NOMO-1 treated with DMSO at 0.1 percent for 48 hours (cell line): ENCODE data around the gene WDR37.

Experiments
- DNase-seq: peaks from one replicate; lab custom pipeline; 2025; ENCODE audit not compliant: unreplicated experiment; lab: John Stamatoyannopoulos, UW

Gene WDR37

GRCh38 chr10:1166101-1166827 is 110.1 kb downstream of the WDR37 start:
- no peak for DNase-seq

DNA sequence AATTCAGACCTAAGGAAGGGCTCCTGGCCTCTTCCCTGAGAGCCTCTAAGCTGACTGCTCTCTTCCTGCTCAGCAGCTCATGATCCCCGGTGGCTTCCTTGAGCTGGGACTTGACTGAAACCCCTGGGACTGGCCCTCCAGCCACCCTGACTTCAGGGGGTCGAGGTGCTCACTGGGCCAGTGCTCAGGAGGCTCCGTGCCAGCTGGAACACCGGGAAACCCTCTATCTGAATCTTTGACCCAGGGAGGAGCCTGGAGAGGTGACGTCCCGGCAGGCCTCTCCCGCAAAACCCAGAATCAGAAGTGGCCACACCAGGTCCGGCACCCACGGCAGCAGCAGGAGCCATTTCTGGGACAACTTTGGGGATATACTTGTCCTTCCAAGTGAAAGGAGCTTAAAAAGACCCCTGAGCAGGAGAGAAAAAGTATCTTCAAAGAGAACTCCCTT is 110.7 kb downstream of the WDR37 start:
- no peak for DNase-seq

- no peak for DNase-seq
These were observed 112.6 kb downstream of the WDR37 start for GRCh38 chr10:1168763-1169162.

DNA sequence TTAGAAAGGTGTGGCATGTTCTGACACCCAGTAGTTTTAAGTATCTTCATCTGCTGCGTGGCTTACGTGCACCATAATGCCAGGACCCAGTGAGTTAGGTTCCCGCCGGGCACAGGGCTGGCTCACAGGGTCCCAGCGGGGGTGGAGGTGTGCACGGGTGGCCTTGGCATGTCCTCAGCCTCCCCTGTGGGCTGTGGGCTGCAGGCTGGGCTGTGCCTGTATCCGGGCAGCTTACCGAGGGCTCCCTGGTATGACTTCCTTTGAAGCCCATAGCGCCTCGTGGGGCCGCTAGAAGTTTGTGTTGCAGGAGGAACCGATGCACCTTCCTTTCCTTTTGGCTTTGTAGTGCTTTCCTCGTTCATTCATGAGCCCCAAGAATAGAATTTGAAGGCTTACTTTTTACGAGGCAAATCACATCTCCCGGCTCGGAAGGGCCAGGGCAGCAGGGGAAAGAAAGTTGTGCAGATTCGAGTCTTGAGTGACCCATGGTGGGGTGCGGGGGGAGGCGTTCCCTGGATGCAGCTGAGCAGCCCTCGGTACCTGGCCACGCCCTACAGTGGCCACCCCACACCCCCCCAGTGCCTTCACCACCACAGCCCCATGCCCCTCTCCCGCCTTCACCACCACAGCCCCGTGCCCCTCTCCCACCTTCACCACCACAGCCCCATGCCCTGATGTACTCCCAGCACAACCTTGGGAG is 113.2 kb downstream of the WDR37 start:
- no peak for DNase-seq

GRCh38 chr10:1169981-1170866 is 114.0 kb downstream of the WDR37 start:
- DNase-seq = no peak

DNA sequence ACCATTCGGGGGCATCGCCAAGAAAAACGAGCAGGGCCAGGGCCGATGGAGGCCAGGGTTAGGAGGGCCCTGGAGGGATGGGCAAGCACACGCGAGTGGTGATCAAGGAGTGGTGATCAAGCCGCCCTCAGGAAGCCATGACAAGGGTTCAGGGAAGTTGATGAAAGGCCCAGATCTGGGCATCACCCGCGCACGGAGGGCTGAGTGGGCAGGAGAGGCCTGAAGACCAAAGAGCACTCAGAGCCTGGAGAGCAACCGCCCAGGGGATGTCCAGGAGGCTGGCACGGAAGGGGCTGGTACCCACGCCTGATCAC is 114.6 kb downstream of the WDR37 start:
- no peak for DNase-seq

DNA sequence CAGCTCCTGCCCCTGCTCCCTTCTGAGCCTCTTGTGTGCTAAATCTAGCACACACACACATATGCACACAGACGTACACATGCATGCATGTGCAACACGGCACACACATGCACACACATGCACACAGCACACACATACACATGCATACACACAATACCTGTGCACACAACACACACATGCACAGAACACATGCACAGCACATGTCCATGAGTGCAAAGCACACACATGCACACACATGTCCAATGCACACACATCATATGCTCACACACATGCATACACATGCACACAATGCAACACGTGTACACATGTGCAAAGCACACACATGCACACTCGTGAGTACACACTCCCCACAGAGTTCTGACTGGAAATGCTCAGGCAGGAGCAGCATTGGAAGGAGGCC is 115.0 kb downstream of the WDR37 start:
- DNase-seq = no peak

GRCh38 chr10:1171586-1171985 is 115.4 kb downstream of the WDR37 start:
- no peak for DNase-seq

GRCh38 chr10:1172256-1172984 is 116.2 kb downstream of the WDR37 start:
- DNase-seq = no peak

DNA sequence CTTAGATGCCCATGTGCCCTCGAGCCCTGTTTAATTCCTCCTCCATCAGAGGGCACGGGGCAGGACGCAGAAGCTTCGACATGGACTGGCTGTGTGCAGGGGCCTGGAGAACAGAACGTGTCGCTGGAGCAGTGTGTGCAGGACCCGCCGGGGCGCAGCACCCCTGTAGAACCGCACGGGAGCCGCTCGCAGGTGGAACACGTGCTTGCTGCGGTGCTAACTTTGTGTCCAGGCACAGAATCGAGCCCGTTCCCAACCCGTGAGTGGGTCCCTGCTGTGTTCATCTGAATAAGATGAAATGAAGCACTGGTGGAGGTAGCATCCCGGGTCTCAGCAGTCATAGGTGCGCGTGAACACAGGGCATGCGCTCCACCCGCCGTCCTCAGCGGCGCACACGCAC is 116.9 kb downstream of the WDR37 start:
- no peak for DNase-seq

GRCh38 chr10:1174022-1174421 is 117.8 kb downstream of the WDR37 start:
- no peak for DNase-seq

- DNase-seq = no peak
These were observed 119.9 kb downstream of the WDR37 start for GRCh38 chr10:1175956-1176565.

- no peak for DNase-seq
These were observed 121.8 kb downstream of the WDR37 start for GRCh38 chr10:1177936-1178335.

DNA sequence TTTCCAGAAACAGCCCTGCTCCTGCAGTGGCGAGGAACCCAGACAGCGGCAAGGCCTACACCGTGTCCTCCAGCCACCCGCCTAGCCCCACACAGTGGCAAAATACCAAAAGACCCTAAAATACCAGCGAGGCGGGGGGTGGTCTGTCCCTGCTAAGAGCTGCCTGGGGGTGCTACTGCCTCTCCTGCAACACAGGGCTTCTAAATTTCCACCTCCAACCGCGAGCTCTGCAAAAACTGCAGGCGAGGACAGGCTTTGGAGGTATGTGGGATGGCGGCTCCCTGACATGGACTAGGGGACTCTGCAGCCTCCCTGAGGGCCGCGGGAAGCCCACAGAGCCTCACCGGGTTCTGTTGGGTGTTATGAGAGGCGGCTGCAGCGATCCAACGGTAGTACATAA is 122.3 kb downstream of the WDR37 start:
- no peak for DNase-seq

DNA sequence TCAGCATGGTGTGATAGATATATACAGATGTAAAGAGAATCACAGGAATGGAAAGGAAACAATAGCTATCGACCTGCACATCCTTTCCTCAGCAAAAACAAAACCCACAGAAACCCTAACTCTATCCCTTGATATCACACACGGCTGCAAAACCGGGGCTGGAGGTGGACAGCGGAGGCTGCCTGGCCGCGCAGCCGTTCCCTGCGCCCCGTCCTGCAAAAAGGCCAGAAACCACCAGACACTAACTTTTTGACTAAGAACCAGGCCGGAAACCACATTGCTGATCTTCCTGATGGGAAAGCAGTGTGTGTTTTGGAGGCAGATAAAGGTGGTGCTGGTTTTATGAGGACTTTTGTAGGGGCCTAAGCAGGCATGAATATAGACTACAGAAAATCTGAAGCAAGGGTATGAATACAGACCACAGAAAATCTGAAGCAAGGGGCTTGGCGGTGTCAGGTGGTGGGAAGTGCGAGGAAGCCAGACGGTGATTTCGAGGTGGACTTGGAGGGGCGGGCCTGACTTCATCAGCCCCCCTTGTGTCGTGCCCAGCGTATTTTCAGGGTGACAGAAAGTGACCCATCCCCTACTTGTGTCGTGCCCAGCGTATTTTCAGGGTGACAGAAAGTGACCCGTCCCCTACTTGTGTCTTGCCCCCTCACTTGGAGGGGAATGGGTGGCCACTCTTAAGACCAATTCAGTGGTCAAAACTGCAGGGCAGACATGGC is 123.3 kb downstream of the WDR37 start:
- no peak for DNase-seq

GRCh38 chr10:1180071-1180730 is 124.0 kb downstream of the WDR37 start:
- DNase-seq = no peak

GRCh38 chr10:1180836-1181235 is 124.7 kb downstream of the WDR37 start:
- DNase-seq = no peak
